Measurements from ENCODE around the gene CNIH2. TPM values are rescaled to one million over a fixed set of nuclear protein-coding genes. Genes with fewer than 3 reads are reported as not detected.

Gene CNIH2
- total and polyA plus RNA-seq, 2 of the 13 experiments (the other 11 are each of a cell fraction or from before 2014, with no cell fraction given): 0.60 to 0.69 TPM

DNA sequence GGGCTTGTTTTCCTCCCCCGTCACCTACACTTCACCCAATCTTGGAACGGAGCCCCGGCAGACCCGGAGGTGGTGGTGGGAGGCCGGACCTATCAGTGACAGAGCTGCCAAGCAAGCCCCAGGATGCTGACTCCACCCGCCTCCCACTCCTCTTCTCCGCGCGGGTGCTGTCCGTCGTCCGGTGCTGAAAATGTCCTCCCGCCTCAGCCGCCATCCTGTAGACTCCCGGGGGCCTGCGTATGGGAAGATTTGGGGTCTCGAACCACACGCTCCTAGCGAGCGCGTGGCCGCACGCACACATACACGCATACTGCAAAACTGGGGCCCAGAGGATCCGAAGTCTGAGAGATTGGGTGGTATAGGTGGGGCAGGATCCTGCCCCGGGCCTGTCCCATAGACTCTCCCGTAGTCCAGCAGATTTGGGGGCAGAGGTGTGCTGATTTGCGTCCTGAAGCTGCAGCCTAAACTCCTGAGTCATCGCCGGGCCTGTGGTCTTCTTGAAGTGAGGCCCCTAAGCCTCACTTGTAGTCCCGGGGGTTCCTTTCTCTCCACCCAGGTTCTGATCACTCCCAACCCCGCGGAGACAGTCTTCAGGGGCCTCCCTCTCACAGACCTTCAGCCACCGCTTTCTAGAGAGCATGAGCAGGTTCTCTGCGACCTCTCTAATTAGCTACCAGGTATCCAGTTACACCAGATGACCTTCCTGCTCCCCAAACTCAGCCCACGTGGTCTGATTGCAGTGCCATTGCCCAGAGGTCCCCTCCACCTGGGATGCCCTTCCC lies 11.8 kb downstream of the CNIH2 start (continued):
- TF ChIP-seq, protein P1, sequence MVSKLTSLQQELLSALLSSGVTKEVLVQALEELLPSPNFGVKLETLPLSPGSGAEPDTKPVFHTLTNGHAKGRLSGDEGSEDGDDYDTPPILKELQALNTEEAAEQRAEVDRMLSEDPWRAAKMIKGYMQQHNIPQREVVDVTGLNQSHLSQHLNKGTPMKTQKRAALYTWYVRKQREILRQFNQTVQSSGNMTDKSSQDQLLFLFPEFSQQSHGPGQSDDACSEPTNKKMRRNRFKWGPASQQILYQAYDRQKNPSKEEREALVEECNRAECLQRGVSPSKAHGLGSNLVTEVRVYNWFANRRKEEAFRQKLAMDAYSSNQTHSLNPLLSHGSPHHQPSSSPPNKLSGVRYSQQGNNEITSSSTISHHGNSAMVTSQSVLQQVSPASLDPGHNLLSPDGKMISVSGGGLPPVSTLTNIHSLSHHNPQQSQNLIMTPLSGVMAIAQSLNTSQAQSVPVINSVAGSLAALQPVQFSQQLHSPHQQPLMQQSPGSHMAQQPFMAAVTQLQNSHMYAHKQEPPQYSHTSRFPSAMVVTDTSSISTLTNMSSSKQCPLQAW (CRISPR knock-in tag; IDR thresholded peaks at IDR 0.05): peak; percentile 24; the same call in 1 of the 2 replicates
- no peak for TF ChIP-seq ZFP1 (CRISPR knock-in tag; IDR thresholded peaks at IDR 0.05)
- TF ChIP-seq, protein P2, sequence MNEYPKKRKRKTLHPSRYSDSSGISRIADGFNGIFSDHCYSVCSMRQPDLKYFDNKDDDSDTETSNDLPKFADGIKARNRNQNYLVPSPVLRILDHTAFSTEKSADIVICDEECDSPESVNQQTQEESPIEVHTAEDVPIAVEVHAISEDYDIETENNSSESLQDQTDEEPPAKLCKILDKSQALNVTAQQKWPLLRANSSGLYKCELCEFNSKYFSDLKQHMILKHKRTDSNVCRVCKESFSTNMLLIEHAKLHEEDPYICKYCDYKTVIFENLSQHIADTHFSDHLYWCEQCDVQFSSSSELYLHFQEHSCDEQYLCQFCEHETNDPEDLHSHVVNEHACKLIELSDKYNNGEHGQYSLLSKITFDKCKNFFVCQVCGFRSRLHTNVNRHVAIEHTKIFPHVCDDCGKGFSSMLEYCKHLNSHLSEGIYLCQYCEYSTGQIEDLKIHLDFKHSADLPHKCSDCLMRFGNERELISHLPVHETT (CRISPR knock-in tag; conservative IDR thresholded peaks at IDR 0.05): no peak; the same call in 1 of the 2 replicates
- TF ChIP-seq ZNF883 (CRISPR knock-in tag; IDR thresholded peaks at IDR 0.05; ENCODE audit: not compliant biosample characterization): no peak
- TF ChIP-seq NCOA2 (CRISPR knock-in tag; IDR thresholded peaks at IDR 0.05): no peak
- no peak for TF ChIP-seq ETV5 (CRISPR knock-in tag; IDR thresholded peaks at IDR 0.05; ENCODE audit: borderline replicate concordance)
- TF ChIP-seq ZNF430 (CRISPR knock-in tag; IDR thresholded peaks at IDR 0.05): peak; percentile 89
- TF ChIP-seq, protein P3, sequence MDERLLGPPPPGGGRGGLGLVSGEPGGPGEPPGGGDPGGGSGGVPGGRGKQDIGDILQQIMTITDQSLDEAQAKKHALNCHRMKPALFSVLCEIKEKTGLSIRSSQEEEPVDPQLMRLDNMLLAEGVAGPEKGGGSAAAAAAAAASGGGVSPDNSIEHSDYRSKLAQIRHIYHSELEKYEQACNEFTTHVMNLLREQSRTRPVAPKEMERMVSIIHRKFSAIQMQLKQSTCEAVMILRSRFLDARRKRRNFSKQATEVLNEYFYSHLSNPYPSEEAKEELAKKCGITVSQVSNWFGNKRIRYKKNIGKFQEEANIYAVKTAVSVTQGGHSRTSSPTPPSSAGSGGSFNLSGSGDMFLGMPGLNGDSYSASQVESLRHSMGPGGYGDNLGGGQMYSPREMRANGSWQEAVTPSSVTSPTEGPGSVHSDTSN (CRISPR knock-in tag; IDR thresholded peaks at IDR 0.05): no peak
- 0 out of 2 replicates have a peak, but pooled peaks have one; percentile 60 for TF ChIP-seq ZNF3 (CRISPR knock-in tag; IDR thresholded peaks at IDR 0.05)
- TF ChIP-seq, protein P4, sequence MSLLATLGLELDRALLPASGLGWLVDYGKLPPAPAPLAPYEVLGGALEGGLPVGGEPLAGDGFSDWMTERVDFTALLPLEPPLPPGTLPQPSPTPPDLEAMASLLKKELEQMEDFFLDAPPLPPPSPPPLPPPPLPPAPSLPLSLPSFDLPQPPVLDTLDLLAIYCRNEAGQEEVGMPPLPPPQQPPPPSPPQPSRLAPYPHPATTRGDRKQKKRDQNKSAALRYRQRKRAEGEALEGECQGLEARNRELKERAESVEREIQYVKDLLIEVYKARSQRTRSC (CRISPR knock-in tag; IDR thresholded peaks at IDR 0.05; ENCODE audit: low read depth): 0 out of 2 replicates have a peak, but pooled peaks have one; percentile 48
- TF ChIP-seq, protein P5, sequence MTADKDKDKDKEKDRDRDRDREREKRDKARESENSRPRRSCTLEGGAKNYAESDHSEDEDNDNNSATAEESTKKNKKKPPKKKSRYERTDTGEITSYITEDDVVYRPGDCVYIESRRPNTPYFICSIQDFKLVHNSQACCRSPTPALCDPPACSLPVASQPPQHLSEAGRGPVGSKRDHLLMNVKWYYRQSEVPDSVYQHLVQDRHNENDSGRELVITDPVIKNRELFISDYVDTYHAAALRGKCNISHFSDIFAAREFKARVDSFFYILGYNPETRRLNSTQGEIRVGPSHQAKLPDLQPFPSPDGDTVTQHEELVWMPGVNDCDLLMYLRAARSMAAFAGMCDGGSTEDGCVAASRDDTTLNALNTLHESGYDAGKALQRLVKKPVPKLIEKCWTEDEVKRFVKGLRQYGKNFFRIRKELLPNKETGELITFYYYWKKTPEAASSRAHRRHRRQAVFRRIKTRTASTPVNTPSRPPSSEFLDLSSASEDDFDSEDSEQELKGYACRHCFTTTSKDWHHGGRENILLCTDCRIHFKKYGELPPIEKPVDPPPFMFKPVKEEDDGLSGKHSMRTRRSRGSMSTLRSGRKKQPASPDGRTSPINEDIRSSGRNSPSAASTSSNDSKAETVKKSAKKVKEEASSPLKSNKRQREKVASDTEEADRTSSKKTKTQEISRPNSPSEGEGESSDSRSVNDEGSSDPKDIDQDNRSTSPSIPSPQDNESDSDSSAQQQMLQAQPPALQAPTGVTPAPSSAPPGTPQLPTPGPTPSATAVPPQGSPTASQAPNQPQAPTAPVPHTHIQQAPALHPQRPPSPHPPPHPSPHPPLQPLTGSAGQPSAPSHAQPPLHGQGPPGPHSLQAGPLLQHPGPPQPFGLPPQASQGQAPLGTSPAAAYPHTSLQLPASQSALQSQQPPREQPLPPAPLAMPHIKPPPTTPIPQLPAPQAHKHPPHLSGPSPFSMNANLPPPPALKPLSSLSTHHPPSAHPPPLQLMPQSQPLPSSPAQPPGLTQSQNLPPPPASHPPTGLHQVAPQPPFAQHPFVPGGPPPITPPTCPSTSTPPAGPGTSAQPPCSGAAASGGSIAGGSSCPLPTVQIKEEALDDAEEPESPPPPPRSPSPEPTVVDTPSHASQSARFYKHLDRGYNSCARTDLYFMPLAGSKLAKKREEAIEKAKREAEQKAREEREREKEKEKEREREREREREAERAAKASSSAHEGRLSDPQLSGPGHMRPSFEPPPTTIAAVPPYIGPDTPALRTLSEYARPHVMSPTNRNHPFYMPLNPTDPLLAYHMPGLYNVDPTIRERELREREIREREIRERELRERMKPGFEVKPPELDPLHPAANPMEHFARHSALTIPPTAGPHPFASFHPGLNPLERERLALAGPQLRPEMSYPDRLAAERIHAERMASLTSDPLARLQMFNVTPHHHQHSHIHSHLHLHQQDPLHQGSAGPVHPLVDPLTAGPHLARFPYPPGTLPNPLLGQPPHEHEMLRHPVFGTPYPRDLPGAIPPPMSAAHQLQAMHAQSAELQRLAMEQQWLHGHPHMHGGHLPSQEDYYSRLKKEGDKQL (CRISPR knock-in tag; IDR thresholded peaks at IDR 0.05; ENCODE audit: low read depth): no peak
- TF ChIP-seq, protein P6, sequence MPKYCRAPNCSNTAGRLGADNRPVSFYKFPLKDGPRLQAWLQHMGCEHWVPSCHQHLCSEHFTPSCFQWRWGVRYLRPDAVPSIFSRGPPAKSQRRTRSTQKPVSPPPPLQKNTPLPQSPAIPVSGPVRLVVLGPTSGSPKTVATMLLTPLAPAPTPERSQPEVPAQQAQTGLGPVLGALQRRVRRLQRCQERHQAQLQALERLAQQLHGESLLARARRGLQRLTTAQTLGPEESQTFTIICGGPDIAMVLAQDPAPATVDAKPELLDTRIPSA (CRISPR knock-in tag; IDR thresholded peaks at IDR 0.05; ENCODE audit: borderline replicate concordance): 0 out of 2 replicates have a peak, but pooled peaks have one; percentile 28
- TF ChIP-seq ZNF530 (CRISPR knock-in tag; IDR thresholded peaks at IDR 0.05; ENCODE audit: low read depth): peak; percentile 84; the same call in 1 of the 2 replicates
- no peak; the same call in 1 of the 2 replicates for TF ChIP-seq SP4 (CRISPR knock-in tag; IDR thresholded peaks at IDR 0.05)

All from HepG2 (cell line).